HEK293 (cell line): ENCODE data around the gene FAM83C.

ENCODE experiments used
- CTCF ChIP-seq: fragments of 450-650 bp; formaldehyde crosslinking; IDR thresholded peaks from 2 replicates; pipeline ENCODE4 v1.5.1; 2016; ENCODE audit warnings: missing biosample characterization, missing genetic modification characterization
- REST ChIP-seq: fragments of 450-650 bp; formaldehyde crosslinking; IDR thresholded peaks from 2 replicates; pipeline ENCODE4 v1.5.1; 2016; ENCODE audit warnings: missing biosample characterization, missing genetic modification characterization
- YY1 ChIP-seq: fragments of 450-650 bp; formaldehyde crosslinking; IDR thresholded peaks from 2 replicates; pipeline ENCODE4 v1.5.1; 2018; ENCODE audit warnings: missing biosample characterization, missing genetic modification characterization
- ZNF202 ChIP-seq: fragments of 450-650 bp; formaldehyde crosslinking; IDR thresholded peaks from 2 replicates; pipeline ENCODE4 v1.5.1; 2016; ENCODE audit warnings: missing biosample characterization, missing genetic modification characterization, borderline replicate concordance
- ZNF776 ChIP-seq: fragments of 450-650 bp; formaldehyde crosslinking; IDR thresholded peaks from 2 replicates; pipeline ENCODE4 v1.5.0; 2017; ENCODE audit warnings: missing biosample characterization, missing genetic modification characterization, borderline replicate concordance

GRCh38 chr20:35325401-35325800, 33.2 kb upstream of the FAM83C start:
- TF ChIP-seq ZNF202 (tag by site-specific recombination) = no peak
- TF ChIP-seq ZNF776 (tag by site-specific recombination) = no peak
- no peak for TF ChIP-seq CTCF (tag by site-specific recombination)
- no peak for TF ChIP-seq YY1 (tag by site-specific recombination)
- no peak for TF ChIP-seq REST (tag by site-specific recombination)
